Hepatocyte (in vitro differentiated cells): ENCODE results near the gene HMGCS2. TPM values are rescaled to one million over a fixed set of nuclear protein-coding genes. Genes with fewer than 3 reads are reported as not detected.

Experiments
- DNase-seq: peaks from one replicate; pipeline ENCODE4 v3.0.0-alpha.2; 2016; ENCODE audit warnings: low spot score
- H2AFZ ChIP-seq: fragments of 200-600 bp; sonication (generic); 2 replicates; pipeline ENCODE4 v1.6.0; 2016; ENCODE audit warnings: antibody characterized with exemption, mild to moderate bottlenecking
- H3K27ac ChIP-seq: fragments of 200-600 bp; sonication (generic); 2 replicates; pipeline ENCODE4 v1.5.1; 2016; ENCODE audit warnings: mild to moderate bottlenecking
- H3K27me3 ChIP-seq: fragments of 200-600 bp; sonication (generic); 2 replicates; pipeline ENCODE4 v1.6.1; 2016
- H3K36me3 ChIP-seq: fragments of 200-600 bp; sonication (generic); replicated peaks from 2 replicates; pipeline ENCODE4 v1.5.1; 2016; ENCODE audit warnings: low read depth; ENCODE audit not compliant: insufficient read depth
- H3K4me1 ChIP-seq: fragments of 200-600 bp; sonication (generic); 2 replicates; pipeline ENCODE4 v1.5.1; 2016; ENCODE audit warnings: mild to moderate bottlenecking, moderate library complexity; ENCODE audit not compliant: insufficient read depth
- H3K4me2 ChIP-seq: fragments of 200-600 bp; sonication (generic); 2 replicates; pipeline ENCODE4 v1.6.0; 2016
- H3K4me3 ChIP-seq: fragments of 200-600 bp; sonication (generic); 2 replicates; pipeline ENCODE4 v1.5.1; 2016; ENCODE audit warnings: mild to moderate bottlenecking
- H3K79me2 ChIP-seq: fragments of 200-600 bp; sonication (generic); 2 replicates; pipeline ENCODE4 v1.6.0; 2017; ENCODE audit warnings: mild to moderate bottlenecking
- H3K9me2 ChIP-seq: fragments of 200-600 bp; sonication (generic); replicated peaks from 2 replicates; pipeline ENCODE4 v1.6.0; 2017; ENCODE audit warnings: mild to moderate bottlenecking; ENCODE audit not compliant: insufficient read depth
- H3K9me3 ChIP-seq: fragments of 200-600 bp; sonication (generic); 2 replicates; pipeline ENCODE4 v1.5.1; 2016; ENCODE audit warnings: low read depth, mild to moderate bottlenecking
- H4K20me1 ChIP-seq: fragments of 200-600 bp; sonication (generic); 2 replicates; pipeline ENCODE4 v1.6.0; 2016; ENCODE audit warnings: mild to moderate bottlenecking; ENCODE audit not compliant: insufficient read depth, poor library complexity, severe bottlenecking
- EZH2 ChIP-seq: fragments of 200-600 bp; sonication (generic); IDR thresholded peaks from 2 replicates; pipeline ENCODE4 v1.6.1; 2016; ENCODE audit warnings: antibody characterized with exemption, mild to moderate bottlenecking, borderline replicate concordance
- EZH2phosphoT487 ChIP-seq: fragments of 200-600 bp; sonication (generic); IDR thresholded peaks from one replicate; pipeline ENCODE4 v1.6.1; 2018; ENCODE audit warnings: antibody characterized with exemption, mild to moderate bottlenecking, low read depth, moderate library complexity; ENCODE audit not compliant: unreplicated experiment, severe bottlenecking
- WGBS: methylation state at CpG from one replicate; pipeline ENCODE4 v1.1.6; 2016; ENCODE audit warnings: low lambda C conversion rate; ENCODE audit errors: missing lambda C conversion rate; 5-methylcytosine and 5-hydroxymethylcytosine counted together
- polyA plus RNA-seq: library from polyadenylated mRNA; unstranded; fragments of >200 nt; fragmentation: Nextera tagmentation; extraction: Ambion mirVana; gene quantifications from 2 replicates; pipeline ENCODE4 v1.2.1, GENCODE V29; 2016
- total RNA-seq: library from RNA; depleted of rRNA; stranded (reverse); fragments of >200 nt; gene quantifications from 2 replicates; pipeline ENCODE4 v1.2.3, GENCODE V29; 2014
- TF ChIP-seq, protein P1 (sequence below): fragments of 200-600 bp; sonication (generic); IDR thresholded peaks from 2 replicates; pipeline ENCODE4 v1.5.1; 2016; ENCODE audit warnings: antibody characterized with exemption, mild to moderate bottlenecking; ENCODE audit not compliant: poor library complexity

HMGCS2 gene
- total and polyA plus RNA-seq, 2 experiments from 2014 or later: 167 to 188 TPM

DNA sequence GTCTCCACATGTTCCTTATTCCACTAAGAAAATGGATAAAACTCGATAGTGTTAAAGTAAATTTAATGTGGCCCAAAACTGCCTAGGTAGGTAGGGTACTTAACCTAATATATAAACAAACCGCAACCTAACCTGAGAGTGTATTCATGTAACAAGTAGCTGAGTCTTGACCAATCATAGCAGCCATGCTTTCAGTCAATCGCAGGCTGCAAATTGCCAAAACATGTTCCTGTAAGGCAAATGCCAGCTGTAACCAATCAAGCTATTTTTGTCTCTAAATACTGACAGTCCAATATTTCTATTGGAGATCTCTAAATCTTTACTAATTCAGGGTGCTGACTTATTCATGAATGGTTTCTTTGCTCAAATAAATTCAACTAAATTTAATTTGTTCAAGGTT lies 3.1 kb upstream of the HMGCS2 start:
- Histone ChIP-seq H4K20me1 (no peaks in the 10 kb centered on the region), H3K27ac (peak overlapping the region; percentile 4), H3K79me2 (peaks cover 15% of the 10 kb centered on the region), H3K27me3 (no peaks in the 10 kb centered on the region), H3K36me3 (no peaks in the 10 kb centered on the region), H3K4me3 (no peak overlapping the region), H3K9me3 (peaks cover 6% of the 10 kb centered on the region), H3K4me1 (peaks cover 53% of the 10 kb centered on the region), H3K9me2 (no peaks in the 10 kb centered on the region), H3K4me2 (no peak overlapping the region), H2AFZ (no peak overlapping the region)
- no peak for DNase-seq
- TF ChIP-seq, protein P1, sequence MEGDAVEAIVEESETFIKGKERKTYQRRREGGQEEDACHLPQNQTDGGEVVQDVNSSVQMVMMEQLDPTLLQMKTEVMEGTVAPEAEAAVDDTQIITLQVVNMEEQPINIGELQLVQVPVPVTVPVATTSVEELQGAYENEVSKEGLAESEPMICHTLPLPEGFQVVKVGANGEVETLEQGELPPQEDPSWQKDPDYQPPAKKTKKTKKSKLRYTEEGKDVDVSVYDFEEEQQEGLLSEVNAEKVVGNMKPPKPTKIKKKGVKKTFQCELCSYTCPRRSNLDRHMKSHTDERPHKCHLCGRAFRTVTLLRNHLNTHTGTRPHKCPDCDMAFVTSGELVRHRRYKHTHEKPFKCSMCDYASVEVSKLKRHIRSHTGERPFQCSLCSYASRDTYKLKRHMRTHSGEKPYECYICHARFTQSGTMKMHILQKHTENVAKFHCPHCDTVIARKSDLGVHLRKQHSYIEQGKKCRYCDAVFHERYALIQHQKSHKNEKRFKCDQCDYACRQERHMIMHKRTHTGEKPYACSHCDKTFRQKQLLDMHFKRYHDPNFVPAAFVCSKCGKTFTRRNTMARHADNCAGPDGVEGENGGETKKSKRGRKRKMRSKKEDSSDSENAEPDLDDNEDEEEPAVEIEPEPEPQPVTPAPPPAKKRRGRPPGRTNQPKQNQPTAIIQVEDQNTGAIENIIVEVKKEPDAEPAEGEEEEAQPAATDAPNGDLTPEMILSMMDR: no peak
- TF ChIP-seq EZH2 (no peak), EZH2phosphoT487 (no peak)
- 74% methylated on average over 3 of the region's 3 CpGs for WGBS

- peaks cover 6% of the 10 kb centered on the region for H3K9me3 ChIP-seq
- 41% methylated on average over 2 of the region's 2 CpGs for WGBS
- H3K4me3 ChIP-seq: no peak overlapping the region
- peaks cover 56% of the 10 kb centered on the region for H3K4me1 ChIP-seq
- no peaks in the 10 kb centered on the region for H3K27me3 ChIP-seq
- no peaks in the 10 kb centered on the region for H3K36me3 ChIP-seq
- no peaks in the 10 kb centered on the region for H3K9me2 ChIP-seq
- peaks cover 15% of the 10 kb centered on the region for H3K79me2 ChIP-seq
- H3K4me2 ChIP-seq: no peak overlapping the region
- no peaks in the 10 kb centered on the region for H4K20me1 ChIP-seq
- H3K27ac ChIP-seq: peak overlapping the region; percentile 4
- peak; percentile 61 for DNase-seq
- TF ChIP-seq EZH2: no peak
- TF ChIP-seq EZH2phosphoT487: no peak
- TF ChIP-seq, protein P1: peak; percentile 20
- H2AFZ ChIP-seq: no peak overlapping the region
These were observed 2.3 kb upstream of the HMGCS2 start for GRCh38 chr1:119771016-119771415.

DNA sequence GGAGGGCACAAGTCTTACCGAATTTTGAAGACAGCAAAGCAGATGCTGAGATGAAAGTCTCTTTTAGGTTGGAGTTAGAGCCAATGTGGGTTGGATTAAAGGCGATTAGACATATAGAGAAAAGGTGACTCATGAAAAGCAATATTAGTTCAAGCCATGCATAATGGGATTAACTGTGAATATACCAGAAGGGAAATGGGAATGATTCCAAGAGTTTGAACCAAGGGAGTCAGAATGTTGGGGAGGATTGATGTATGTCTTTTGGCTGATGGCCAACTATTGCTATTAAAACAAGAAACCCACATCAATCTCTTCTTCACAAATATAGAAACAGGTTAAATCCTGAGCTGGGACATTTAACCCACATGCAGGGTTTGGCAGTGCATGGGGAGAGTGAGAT lies 1.2 kb downstream of the HMGCS2 start:
- Histone ChIP-seq H3K27ac (peak overlapping the region; percentile 72), H3K9me3 (peaks cover 5% of the 10 kb centered on the region), H3K27me3 (no peaks in the 10 kb centered on the region), H3K36me3 (no peaks in the 10 kb centered on the region), H3K4me1 (peaks cover 33% of the 10 kb centered on the region), H3K4me2 (peak overlapping the region; percentile 70), H3K79me2 (peaks cover 18% of the 10 kb centered on the region), H3K9me2 (no peaks in the 10 kb centered on the region), H2AFZ (no peak overlapping the region), H4K20me1 (no peaks in the 10 kb centered on the region), H3K4me3 (peak overlapping the region; percentile 29)
- no peak for DNase-seq
- TF ChIP-seq EZH2 (no peak), EZH2phosphoT487 (no peak)
- TF ChIP-seq, protein P1: no peak
- WGBS: 38% methylated on average over 2 of the region's 2 CpGs

DNA sequence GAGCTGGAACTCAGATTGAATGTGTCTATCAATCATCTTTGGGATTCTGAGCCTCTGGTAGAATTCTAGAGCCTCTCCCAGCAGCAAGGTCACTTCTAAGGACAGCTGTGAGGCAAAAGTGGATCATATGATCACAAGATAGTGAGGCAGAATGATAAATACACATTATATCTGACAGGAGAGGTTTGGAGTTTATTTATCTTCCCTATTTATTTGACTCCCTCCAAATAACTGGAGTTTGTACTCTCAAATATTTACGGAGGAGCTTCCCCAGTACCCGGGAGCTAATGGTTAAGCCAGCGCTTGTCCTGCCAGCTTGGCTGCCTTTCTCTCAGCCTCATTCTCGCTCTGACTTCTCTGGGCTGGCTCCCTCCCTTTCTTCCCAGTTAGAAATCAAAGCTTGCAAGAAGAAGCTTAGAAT lies 2.3 kb downstream of the HMGCS2 start:
- no peak overlapping the region for H2AFZ ChIP-seq
- 38% methylated on average over 4 of the region's 4 CpGs for WGBS
- peak overlapping the region; percentile 14 for H3K4me3 ChIP-seq
- peaks cover 29% of the 10 kb centered on the region for H3K4me1 ChIP-seq
- H3K9me3 ChIP-seq: no peaks in the 10 kb centered on the region
- no peaks in the 10 kb centered on the region for H3K36me3 ChIP-seq
- TF ChIP-seq, protein P1: no peak
- TF ChIP-seq EZH2phosphoT487 (no peak), EZH2 (no peak)
- no peaks in the 10 kb centered on the region for H4K20me1 ChIP-seq
- DNase-seq: no peak
- no peaks in the 10 kb centered on the region for H3K27me3 ChIP-seq
- no peaks in the 10 kb centered on the region for H3K9me2 ChIP-seq
- peak overlapping the region; percentile 72 for H3K27ac ChIP-seq
- H3K4me2 ChIP-seq: peak overlapping the region; percentile 70
- H3K79me2 ChIP-seq: peaks cover 18% of the 10 kb centered on the region
